Measurements from ENCODE around the gene EDEM1. TPM values are rescaled to one million over a fixed set of nuclear protein-coding genes. Genes with fewer than 3 reads are reported as not detected.
A peak's percentile ranks its signal among the peaks of the same experiment; 100 is the strongest.
"Not testable (repeated sequence)": the region's sequence is repeated elsewhere in the genome, so short reads cannot be mapped to it uniquely, and the experiment has no call there.

EDEM1 gene
- total RNA-seq, 1 donor from 2014 or later, result 6.3 TPM

DNA sequence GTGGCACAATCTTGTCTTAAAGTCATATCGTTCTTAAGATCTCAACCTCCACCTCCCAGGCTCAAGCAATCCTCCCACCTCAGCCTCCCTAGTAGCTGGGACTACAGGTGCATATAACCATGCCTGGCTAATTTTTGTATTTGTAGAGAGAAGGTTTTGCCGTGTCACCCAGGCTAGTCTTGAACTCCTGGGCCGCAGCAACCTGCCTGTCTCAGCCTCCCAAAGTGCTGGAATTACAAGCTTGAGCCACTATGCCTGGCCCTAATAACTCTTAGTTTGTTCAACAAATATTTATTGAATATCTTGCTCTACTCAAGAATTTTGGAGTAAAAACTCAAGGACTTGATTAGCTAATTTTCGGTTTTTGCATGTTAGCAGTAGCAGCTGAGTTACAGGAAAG is 19.4 kb upstream of the EDEM1 start:
- no peak for ATAC-seq
- intact Hi-C loops (cut with DNase I), result no loop called here

DNA sequence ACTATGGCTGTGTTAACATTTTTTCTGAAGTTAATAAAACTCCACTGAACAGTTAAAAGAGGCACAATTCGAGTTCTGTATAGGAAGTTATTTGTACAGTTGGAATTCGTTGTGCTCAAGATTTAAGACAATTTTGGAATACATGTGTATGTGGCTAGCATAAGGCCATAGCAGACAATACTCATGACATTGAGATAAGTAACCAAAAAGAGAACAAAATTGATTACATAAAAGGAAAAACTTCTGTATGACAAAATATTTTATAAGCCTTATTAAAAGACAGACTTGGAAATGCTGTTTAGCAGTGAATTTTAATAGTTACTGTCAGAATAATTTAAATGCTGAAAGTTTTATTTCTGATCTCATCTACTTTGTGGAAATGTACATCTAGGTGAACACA is 17.7 kb upstream of the EDEM1 start:
- intact Hi-C loops (cut with DNase I), result no loop called here
- ATAC-seq (no peak), DNase-seq (ENCODE audit: missing footprints) (no peak)

More for the DNA sequence above, 19.4 kb upstream of the EDEM1 start:
- DNase-seq (ENCODE audit: missing footprints), result no peak

GRCh38 chr3:5170975-5171374 is 16.5 kb upstream of the EDEM1 start:
- intact Hi-C loops (cut with DNase I), result no loop called here
- DNase-seq (ENCODE audit: missing footprints) (no peak), ATAC-seq (no peak)

DNA sequence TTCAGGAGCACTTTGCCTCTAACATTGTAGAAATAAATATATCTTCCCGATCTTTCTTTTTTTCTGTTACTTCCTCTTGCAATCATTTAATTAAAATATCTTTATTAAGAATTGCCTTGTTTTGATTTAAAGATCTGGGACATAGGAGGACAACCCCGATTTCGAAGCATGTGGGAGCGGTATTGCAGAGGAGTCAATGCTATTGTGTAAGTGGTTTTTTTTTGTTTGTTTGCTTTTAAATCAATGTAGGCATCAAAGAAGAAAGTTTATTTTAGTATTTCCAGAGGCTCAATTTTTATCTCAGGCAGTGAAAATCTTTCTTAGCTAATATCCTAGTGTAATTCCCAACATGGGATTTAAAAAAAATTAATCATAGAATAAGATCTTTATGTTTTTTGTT is 15.5 kb upstream of the EDEM1 start:
- DNase-seq (ENCODE audit: missing footprints) (no peak), ATAC-seq (no peak)
- intact Hi-C loops (cut with DNase I), result no loop called here

GRCh38 chr3:5179036-5179435 is 8.5 kb upstream of the EDEM1 start:
- DNase-seq (ENCODE audit: missing footprints); intact Hi-C loops (cut with DNase I); ATAC-seq: not testable (repeated sequence)

DNA sequence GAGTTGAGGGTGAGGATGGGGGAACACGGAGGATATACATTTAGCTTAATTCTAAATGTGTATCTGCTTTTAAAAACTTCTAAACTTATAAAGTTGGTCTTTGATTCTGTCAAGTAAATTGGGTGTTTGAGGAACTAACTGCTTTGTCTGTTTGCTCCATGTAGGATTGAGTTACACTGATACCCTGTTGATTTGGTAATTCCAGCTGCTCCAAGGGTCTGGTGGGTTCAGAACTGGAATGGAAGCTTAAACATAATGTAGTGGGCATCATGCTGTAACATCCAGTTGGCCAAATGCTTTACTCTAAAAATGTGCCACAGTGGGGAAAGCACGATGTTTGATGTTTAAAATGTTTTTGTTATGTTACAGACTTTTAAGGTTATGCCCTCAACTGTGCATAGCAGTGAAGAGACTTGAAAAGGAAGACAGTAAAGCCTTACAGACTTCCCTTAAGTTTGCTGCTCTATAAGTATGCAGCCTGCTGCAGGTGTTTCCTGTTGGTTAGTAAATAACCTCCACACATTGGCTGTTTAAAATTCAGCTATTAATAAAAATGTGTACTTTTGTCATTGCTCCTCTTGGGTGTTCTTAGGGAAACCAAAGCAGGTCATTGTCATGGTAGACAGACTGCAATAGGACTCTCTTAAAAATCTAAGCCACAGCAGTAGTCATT is 5.9 kb upstream of the EDEM1 start:
- DNase-seq (ENCODE audit: missing footprints), result no peak
- intact Hi-C loops (cut with DNase I), result no loop called here
- no peak for ATAC-seq

DNA sequence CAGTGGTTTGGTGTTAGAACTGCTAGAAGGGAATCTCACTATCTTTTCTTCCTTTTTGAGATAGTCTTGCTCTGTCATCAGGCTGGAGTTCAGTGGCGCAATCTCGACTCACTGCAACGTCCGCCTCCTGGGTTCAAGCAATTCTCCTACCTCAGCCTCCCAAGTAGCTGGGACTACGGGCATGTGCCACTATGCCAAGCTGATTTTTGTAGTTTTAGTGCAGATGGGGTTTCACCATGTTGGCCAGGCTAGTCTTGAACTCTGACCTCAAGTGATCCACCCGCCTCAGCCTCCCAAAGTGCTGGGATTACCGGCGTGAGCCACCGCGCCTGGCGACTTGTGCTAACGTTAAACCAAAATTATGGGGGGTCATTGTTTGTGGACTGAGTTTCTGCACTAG is 3.8 kb upstream of the EDEM1 start:
- ATAC-seq; intact Hi-C loops (cut with DNase I); DNase-seq (ENCODE audit: missing footprints): not testable (repeated sequence)

GRCh38 chr3:5184499-5184898 is 3.0 kb upstream of the EDEM1 start:
- ATAC-seq, result no peak
- intact Hi-C loops (cut with DNase I), result no loop called here
- no peak for DNase-seq (ENCODE audit: missing footprints)

DNA sequence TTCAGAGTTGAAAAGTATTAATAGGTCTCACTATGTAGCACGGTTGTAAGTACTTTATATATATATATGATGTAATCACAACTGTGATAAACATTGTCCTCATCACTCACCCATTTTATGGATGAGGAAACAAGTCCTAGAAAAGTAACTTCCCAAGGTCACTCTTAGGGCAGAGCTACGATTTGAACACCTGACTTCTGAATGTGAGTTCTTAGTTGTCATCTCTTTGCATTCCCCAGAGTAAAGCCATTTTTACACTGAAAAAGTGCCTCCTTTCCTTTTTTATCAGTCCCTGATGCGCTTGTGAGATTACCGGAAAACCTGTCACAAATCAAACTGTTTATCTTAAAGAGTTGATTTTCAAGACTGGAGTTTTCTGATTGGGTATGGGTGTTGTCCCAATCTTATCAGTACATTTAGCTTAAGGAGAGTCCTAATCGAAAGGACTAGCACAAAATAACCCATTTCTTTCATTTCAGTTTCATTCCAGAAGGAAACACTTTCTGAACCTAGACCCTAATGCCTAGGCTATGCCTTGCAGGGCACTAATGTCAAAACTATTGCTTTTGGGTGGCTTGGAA is 2.3 kb upstream of the EDEM1 start:
- ATAC-seq (no peak), DNase-seq (ENCODE audit: missing footprints) (no peak)
- intact Hi-C loops (cut with DNase I), result loop anchor here (5.0 kb wide), 1 partner anchor 473 kb away; no protein-coding TSS in a partner anchor

DNA sequence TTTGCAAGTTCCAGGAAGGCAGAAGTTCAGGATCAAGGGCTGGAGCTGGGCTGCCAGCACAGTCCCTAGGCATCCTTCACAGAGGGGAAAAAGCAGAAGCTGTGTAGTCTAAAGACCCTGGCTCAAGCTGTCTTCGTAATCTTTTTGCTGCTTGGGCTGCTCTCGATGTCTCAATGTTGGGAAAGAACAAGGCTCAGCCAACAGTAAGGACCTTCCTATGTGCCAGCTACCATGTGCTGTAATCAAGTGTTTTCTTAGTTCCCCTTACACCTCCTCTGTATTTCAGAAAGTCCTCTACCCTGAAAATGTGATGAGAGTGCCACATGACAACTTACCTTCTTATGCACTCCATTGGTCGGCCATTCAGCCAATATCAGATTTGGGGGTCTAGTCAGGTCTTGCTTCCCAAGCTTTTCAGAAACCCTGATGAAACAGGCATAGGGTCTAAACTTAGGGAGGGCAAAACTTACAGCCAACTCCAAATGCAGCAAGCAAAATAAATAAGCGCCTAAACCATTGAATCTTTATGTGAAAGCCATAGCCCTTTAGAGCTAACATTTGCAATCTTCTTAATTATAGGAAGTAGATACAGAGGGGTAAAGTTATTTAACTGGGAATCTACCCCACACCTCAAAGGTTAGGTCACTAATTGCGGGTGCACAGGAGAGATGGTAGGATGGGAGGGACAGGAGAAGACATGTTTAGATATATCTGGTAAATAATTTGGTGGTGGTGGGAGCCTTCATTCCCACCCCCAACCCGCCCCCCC is 1.2 kb upstream of the EDEM1 start:
- no peak for DNase-seq (ENCODE audit: missing footprints)
- intact Hi-C loops (cut with DNase I), result loop anchor here (5.0 kb wide), 1 partner anchor 474 kb away; no protein-coding TSS in a partner anchor
- ATAC-seq, result no peak

DNA sequence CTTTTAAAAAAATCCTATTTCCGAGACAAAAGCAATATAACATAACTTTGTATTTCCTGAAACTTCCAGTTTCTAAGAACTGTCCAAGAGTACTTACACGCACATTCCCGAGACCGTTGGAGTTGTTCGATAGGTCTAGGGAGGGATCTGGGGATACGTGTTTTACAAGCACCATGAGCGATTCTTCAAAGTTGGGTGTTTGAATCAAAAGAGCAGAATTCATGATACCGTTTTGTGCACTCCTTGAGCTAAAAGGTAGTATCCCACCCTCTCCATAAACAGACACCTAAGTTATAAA is 700 bp upstream of the EDEM1 start:
- ATAC-seq, result no peak
- intact Hi-C loops (cut with DNase I), result loop anchor here (1.0 to 5.0 kb wide), 2 partner anchors 65 to 475 kb away; partner anchors contain the start of gene ARL8B
- no peak for DNase-seq (ENCODE audit: missing footprints)

- DNase-seq (ENCODE audit: missing footprints), result peak; percentile 81
- peak; percentile 37 for ATAC-seq
- intact Hi-C loops (cut with DNase I), result loop anchor here (1.0 to 5.0 kb wide), 2 partner anchors 66 to 476 kb away; partner anchors contain the start of gene ARL8B
These were observed 462 bp downstream of the EDEM1 start for GRCh38 chr3:5187920-5188418.

- intact Hi-C loops (cut with DNase I), result loop anchor here (5.0 kb wide), 1 partner anchor 476 kb away; no protein-coding TSS in a partner anchor
- no peak for ATAC-seq
- DNase-seq (ENCODE audit: missing footprints), result no peak
These were observed 1.1 kb downstream of the EDEM1 start for GRCh38 chr3:5188419-5189221.

DNA sequence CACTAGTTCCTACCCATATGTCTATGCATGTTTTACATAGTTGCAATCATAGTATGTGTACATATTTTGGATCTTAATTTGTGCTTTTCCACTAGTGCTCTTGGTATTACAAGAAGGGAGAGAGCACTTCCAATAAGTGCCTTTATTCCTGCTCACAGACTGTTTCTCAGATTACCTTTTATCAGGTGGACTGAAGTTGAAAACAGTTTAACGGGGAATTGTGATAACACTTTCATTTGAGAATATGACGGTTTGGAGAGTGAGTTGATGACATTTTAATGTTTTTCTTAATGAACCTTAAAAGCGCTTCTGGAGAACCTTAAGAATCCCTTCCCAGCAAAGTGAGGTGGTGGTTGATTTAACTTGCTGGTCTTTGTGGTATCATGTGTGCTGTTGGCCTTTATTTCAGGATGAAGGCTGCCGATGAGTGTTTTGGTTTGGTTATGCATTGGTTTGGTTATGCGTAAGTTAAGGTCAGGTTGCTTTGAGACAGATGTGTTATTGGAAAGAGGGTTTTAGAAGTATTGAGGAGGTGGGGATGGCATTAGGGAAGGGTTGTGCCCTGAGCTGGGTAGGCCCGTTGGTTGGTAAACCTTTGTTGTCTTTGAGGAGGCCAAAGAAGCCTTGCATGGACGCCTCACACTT is 2.8 kb downstream of the EDEM1 start:
- no peak for ATAC-seq
- no peak for DNase-seq (ENCODE audit: missing footprints)
- intact Hi-C loops (cut with DNase I), result no loop called here

- intact Hi-C loops (cut with DNase I), result no loop called here
- no peak for ATAC-seq
These were observed 4.2 kb downstream of the EDEM1 start for GRCh38 chr3:5191555-5192304.

GRCh38 chr3:5192571-5193365 is 5.3 kb downstream of the EDEM1 start:
- DNase-seq (ENCODE audit: missing footprints) (no peak), ATAC-seq (no peak)
- intact Hi-C loops (cut with DNase I), result no loop called here

More at GRCh38 chr3:5191555-5192304, 4.2 kb downstream of the EDEM1 start:
- DNase-seq (ENCODE audit: missing footprints), result no peak

DNA sequence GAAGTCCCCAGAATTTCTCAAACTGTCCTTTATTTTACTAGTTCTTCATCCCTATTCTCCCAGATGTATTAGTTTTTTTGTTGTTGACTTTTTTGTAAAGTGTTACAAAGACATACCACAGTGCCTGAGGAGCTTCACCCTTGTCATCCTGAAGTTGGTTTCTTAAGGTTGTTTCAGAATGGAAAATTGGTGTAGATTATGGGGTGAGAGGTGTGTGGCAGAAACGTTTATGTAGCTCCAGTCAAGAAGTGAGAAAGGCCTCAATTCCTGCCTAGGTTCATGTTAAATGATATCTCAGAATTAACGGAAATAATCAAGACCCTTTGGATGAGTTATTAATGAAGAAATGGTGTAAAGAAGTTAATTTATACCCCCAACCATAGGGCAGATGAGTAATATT is 6.8 kb downstream of the EDEM1 start:
- DNase-seq (ENCODE audit: missing footprints) (no peak), ATAC-seq (no peak)
- intact Hi-C loops (cut with DNase I), result no loop called here
